NT2/D1 (cell line): ENCODE measurements around the gene SHISA6.

Experiments used
- YY1 ChIP-seq: IDR thresholded peaks from 2 replicates; pipeline ENCODE4 v1.6.1; 2011; ENCODE audit not compliant: insufficient read length, insufficient read depth
- ZNF274 ChIP-seq: IDR thresholded peaks from 2 replicates; pipeline ENCODE4 v1.6.1; 2011; ENCODE audit warnings: mild to moderate bottlenecking, low read depth, low read length

DNA sequence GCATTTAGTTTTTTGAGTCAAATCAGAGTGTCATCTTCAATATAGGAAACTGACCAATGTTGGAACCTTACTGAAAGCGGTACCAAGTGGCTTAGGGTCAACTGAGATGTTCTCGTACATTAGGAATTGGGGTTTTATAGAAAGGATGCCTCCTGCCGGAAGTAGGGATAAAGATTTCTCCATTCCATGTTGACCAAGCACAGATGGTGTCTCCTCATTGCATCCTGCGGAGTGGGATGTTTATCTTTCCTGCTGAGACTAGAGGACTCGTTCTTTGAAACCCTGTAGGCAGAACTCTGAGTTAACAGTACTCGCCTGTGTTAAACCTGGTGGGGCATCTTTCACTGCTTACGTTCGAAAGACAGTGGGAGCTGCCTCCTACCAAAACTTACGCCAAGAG is 1.4 kb downstream of the SHISA6 start:
- TF ChIP-seq YY1 (no peak), ZNF274 (no peak)
